ENCODE measurements around the gene YPEL1.

YPEL1 gene

DNA sequence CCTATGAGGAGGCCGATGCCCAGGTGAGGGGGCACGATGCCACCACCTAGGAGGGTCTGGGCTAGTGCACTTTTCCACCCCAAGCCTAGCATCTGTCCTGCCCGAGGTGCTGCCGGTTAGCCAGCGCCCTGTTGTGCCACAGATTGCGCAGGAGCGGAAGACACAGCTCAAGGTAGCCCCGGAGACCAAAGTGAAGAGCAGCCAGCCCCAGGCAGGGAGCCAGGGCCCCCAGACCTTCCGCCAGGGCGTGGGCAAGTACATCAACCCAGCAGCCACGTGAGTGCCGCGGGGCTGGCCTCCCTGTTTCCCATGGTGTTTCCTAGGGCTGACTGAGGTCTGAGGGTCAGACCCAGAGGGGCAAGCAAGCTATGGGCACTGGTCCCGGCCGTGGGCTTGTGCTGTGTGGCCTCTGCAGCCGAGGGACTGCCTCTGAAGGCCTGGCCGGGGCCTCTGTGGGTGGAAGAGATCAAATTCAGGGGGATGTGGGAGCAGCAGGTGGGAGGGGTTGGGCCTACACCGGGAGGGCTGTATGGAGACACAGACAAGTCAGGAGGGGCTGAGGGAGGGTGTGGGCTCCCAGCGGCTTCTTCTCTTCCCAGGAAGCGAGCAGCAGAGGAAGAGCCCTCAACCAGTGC is 40.7 kb downstream of the YPEL1 start:
- no peaks in the 10 kb centered on the region for H3K79me1 ChIP-seq (ENCODE audit: low read length)
- no peak overlapping the region for H2BK12ac ChIP-seq (ENCODE audit: low read length)
- no peak overlapping the region for H2BK5ac ChIP-seq (ENCODE audit: low read depth, low read length, poor library complexity)
- no peak overlapping the region for H3K4me2 ChIP-seq (ENCODE audit: low read length)
- no peaks in the 10 kb centered on the region for H3K4me1 ChIP-seq (ENCODE audit: control insufficient read depth in 1 of 2, insufficient read depth in 2 of 2, low read length in 2 of 2)
- H3K36me3 ChIP-seq (ENCODE audit: control insufficient read depth in 1 of 2, insufficient read depth in 2 of 2, low read length in 2 of 2): peaks cover 51 to 52% of the 10 kb centered on the region in 2 experiments
- H3K27me3 ChIP-seq (ENCODE audit: insufficient read depth, low read length): no peaks in the 10 kb centered on the region
- H3K9me3 ChIP-seq (ENCODE audit: insufficient read depth, low read depth, low read length): no peaks in the 10 kb centered on the region
- no peaks in the 10 kb centered on the region for H3K79me2 ChIP-seq (ENCODE audit: control insufficient read depth, insufficient read depth, low read length, poor library complexity)
- no peak overlapping the region for H2AK5ac ChIP-seq (ENCODE audit: low read length)
- H3K18ac ChIP-seq (ENCODE audit: low read length): no peak overlapping the region
- no peak overlapping the region for H2AFZ ChIP-seq (ENCODE audit: insufficient read depth, low read length, poor library complexity)
- H3K27ac ChIP-seq (ENCODE audit: low read depth, low read length): no peak overlapping the region
- no peak overlapping the region for H3K4me3 ChIP-seq (ENCODE audit: low read depth, low read length)
- no peak overlapping the region for H4K12ac ChIP-seq (ENCODE audit: low read depth, low read length)
- DNase-seq: no peak
- no peak overlapping the region for H4K8ac ChIP-seq (ENCODE audit: low read depth, low read length)
- H3K14ac ChIP-seq (ENCODE audit: low read length): no peak overlapping the region
- H4K91ac ChIP-seq (ENCODE audit: low read depth, low read length): no peak overlapping the region
- no peak overlapping the region for H3K23ac ChIP-seq (ENCODE audit: low read length)
- H3K4ac ChIP-seq (ENCODE audit: low read depth, low read length): no peak overlapping the region
- no peak overlapping the region for H3K9ac ChIP-seq (ENCODE audit: low read length)
- no CpG with 5 or more reads among the region's 20 CpGs for WGBS (ENCODE audit: extremely low coverage, insufficient coverage, insufficient read length)
- no peak overlapping the region for H2BK120ac ChIP-seq (ENCODE audit: insufficient read depth, low read length, poor library complexity)

DNA sequence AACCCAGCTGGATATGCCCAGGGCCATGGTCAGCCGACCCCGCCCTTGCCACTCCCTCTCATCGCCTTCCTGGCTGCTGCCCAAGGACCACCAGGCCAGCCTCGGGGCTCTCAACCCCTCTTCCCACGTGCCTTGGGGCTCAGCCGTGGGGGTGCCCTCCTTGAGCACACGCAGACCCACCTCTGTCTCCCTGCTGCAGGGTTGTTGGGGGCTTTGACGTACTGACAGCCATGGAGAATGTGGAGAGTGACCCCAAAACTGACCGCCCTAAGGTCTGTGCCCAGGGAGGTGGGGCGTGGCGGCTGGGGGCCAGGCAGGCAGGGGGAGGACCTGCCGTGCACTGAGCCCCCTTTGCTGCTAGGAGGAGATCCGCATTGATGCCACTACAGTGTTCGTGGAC is 41.2 kb downstream of the YPEL1 start:
- H3K18ac ChIP-seq (ENCODE audit: low read length): no peak overlapping the region
- no peak overlapping the region for H2BK12ac ChIP-seq (ENCODE audit: low read length)
- H3K4me3 ChIP-seq (ENCODE audit: low read depth, low read length): no peak overlapping the region
- H3K9ac ChIP-seq (ENCODE audit: low read length): no peak overlapping the region
- DNase-seq: no peak
- no peak overlapping the region for H4K91ac ChIP-seq (ENCODE audit: low read depth, low read length)
- H3K4ac ChIP-seq (ENCODE audit: low read depth, low read length): no peak overlapping the region
- H3K14ac ChIP-seq (ENCODE audit: low read length): no peak overlapping the region
- H3K27me3 ChIP-seq (ENCODE audit: insufficient read depth, low read length): no peaks in the 10 kb centered on the region
- H3K79me2 ChIP-seq (ENCODE audit: control insufficient read depth, insufficient read depth, low read length, poor library complexity): no peaks in the 10 kb centered on the region
- no peak overlapping the region for H4K8ac ChIP-seq (ENCODE audit: low read depth, low read length)
- no peaks in the 10 kb centered on the region for H3K9me3 ChIP-seq (ENCODE audit: insufficient read depth, low read depth, low read length)
- peaks cover 55 to 57% of the 10 kb centered on the region in 2 experiments for H3K36me3 ChIP-seq (ENCODE audit: control insufficient read depth in 1 of 2, insufficient read depth in 2 of 2, low read length in 2 of 2)
- no peaks in the 10 kb centered on the region for H3K79me1 ChIP-seq (ENCODE audit: low read length)
- H2AK5ac ChIP-seq (ENCODE audit: low read length): no peak overlapping the region
- H3K4me1 ChIP-seq (ENCODE audit: control insufficient read depth in 1 of 2, insufficient read depth in 2 of 2, low read length in 2 of 2): no peaks in the 10 kb centered on the region
- no peak overlapping the region for H3K4me2 ChIP-seq (ENCODE audit: low read length)
- no peak overlapping the region for H2BK5ac ChIP-seq (ENCODE audit: low read depth, low read length, poor library complexity)
- H2AFZ ChIP-seq (ENCODE audit: insufficient read depth, low read length, poor library complexity): no peak overlapping the region
- no peak overlapping the region for H3K27ac ChIP-seq (ENCODE audit: low read depth, low read length)
- H2BK120ac ChIP-seq (ENCODE audit: insufficient read depth, low read length, poor library complexity): no peak overlapping the region
- no CpG with 5 or more reads among the region's 14 CpGs for WGBS (ENCODE audit: extremely low coverage, insufficient coverage, insufficient read length)
- H4K12ac ChIP-seq (ENCODE audit: low read depth, low read length): no peak overlapping the region
- no peak overlapping the region for H3K23ac ChIP-seq (ENCODE audit: low read length)

DNA sequence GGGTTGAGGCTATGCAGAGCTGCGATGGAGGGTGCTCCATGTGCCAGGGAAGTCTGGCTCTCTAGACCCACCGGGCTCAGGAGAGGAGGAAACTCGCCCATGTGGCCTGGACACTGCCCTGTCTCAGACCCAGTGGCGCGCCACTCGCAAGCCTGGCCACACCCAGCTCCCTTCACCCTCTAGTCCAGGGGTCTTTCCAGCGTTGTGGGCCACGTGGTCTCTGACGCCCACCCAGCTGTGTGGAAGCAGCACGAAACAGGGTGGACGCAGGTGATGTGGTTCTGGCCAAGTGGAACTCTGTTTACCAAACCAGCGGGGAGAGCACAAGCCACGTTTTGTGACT is 41.6 kb downstream of the YPEL1 start:
- Histone ChIP-seq H4K8ac (ENCODE audit: low read depth, low read length) (no peak overlapping the region), H3K4me1 (ENCODE audit: control insufficient read depth in 1 of 2, insufficient read depth in 2 of 2, low read length in 2 of 2) (no peaks in the 10 kb centered on the region), H3K9me3 (ENCODE audit: insufficient read depth, low read depth, low read length) (no peaks in the 10 kb centered on the region), H3K23ac (ENCODE audit: low read length) (no peak overlapping the region), H3K9ac (ENCODE audit: low read length) (no peak overlapping the region), H3K4me3 (ENCODE audit: low read depth, low read length) (no peak overlapping the region), H2AFZ (ENCODE audit: insufficient read depth, low read length, poor library complexity) (no peak overlapping the region), H4K91ac (ENCODE audit: low read depth, low read length) (no peak overlapping the region), H3K79me1 (ENCODE audit: low read length) (no peaks in the 10 kb centered on the region), H3K36me3 (ENCODE audit: control insufficient read depth in 1 of 2, insufficient read depth in 2 of 2, low read length in 2 of 2) (peaks cover 55 to 59% of the 10 kb centered on the region in 2 experiments), H3K27ac (ENCODE audit: low read depth, low read length) (no peak overlapping the region), H3K18ac (ENCODE audit: low read length) (no peak overlapping the region), H2BK5ac (ENCODE audit: low read depth, low read length, poor library complexity) (no peak overlapping the region), H2BK12ac (ENCODE audit: low read length) (no peak overlapping the region), H3K79me2 (ENCODE audit: control insufficient read depth, insufficient read depth, low read length, poor library complexity) (no peaks in the 10 kb centered on the region), H4K12ac (ENCODE audit: low read depth, low read length) (no peak overlapping the region), H2AK5ac (ENCODE audit: low read length) (no peak overlapping the region), H3K27me3 (ENCODE audit: insufficient read depth, low read length) (no peaks in the 10 kb centered on the region), H3K14ac (ENCODE audit: low read length) (no peak overlapping the region), H2BK120ac (ENCODE audit: insufficient read depth, low read length, poor library complexity) (no peak overlapping the region), H3K4me2 (ENCODE audit: low read length) (no peak overlapping the region), H3K4ac (ENCODE audit: low read depth, low read length) (no peak overlapping the region)
- no CpG with 5 or more reads among the region's 13 CpGs for WGBS (ENCODE audit: extremely low coverage, insufficient coverage, insufficient read length)
- DNase-seq: no peak

DNA sequence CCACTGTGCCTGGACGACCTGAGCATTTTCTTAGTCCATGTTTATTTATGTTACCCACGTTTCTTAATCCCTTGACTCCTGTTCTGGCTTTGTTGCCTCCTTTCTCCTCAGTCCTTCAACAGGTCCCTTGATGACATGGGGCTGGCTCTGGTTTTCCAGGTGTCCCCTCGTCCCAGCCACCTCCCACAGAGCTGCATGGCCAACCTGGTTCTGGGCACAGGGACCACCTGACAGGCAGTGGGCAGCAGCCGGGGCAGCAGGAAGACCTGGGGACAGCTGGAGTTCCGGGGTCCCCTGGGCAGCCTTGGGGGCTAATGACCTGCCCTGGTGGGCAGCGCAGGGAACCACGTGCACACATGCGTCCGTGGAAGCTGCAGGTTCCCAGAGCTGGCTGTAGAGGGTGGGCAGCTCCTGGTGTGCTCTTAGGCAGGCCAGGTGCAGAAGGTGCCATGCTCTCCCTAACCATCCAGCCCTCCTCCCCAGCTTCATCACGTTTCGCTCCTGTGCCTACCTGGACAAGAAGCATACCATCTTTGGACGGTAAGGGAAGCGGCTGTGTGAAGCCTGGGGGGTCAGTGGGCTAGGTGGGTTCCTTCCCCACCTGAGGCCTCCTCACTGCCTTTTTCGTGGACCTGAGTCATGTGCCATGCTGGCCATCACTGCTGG is 42.1 kb downstream of the YPEL1 start:
- Histone ChIP-seq H3K18ac (ENCODE audit: low read length) (no peak overlapping the region), H4K8ac (ENCODE audit: low read depth, low read length) (no peak overlapping the region), H3K23ac (ENCODE audit: low read length) (no peak overlapping the region), H3K4ac (ENCODE audit: low read depth, low read length) (no peak overlapping the region), H3K27me3 (ENCODE audit: insufficient read depth, low read length) (no peaks in the 10 kb centered on the region), H3K9ac (ENCODE audit: low read length) (no peak overlapping the region), H3K27ac (ENCODE audit: low read depth, low read length) (no peak overlapping the region), H2AFZ (ENCODE audit: insufficient read depth, low read length, poor library complexity) (no peak overlapping the region), H3K4me3 (ENCODE audit: low read depth, low read length) (no peak overlapping the region), H2BK5ac (ENCODE audit: low read depth, low read length, poor library complexity) (no peak overlapping the region), H3K4me2 (ENCODE audit: low read length) (no peak overlapping the region), H2BK12ac (ENCODE audit: low read length) (no peak overlapping the region), H3K4me1 (ENCODE audit: control insufficient read depth in 1 of 2, insufficient read depth in 2 of 2, low read length in 2 of 2) (no peaks in the 10 kb centered on the region), H3K79me2 (ENCODE audit: control insufficient read depth, insufficient read depth, low read length, poor library complexity) (no peaks in the 10 kb centered on the region), H4K91ac (ENCODE audit: low read depth, low read length) (no peak overlapping the region), H3K14ac (ENCODE audit: low read length) (no peak overlapping the region), H2AK5ac (ENCODE audit: low read length) (no peak overlapping the region), H3K79me1 (ENCODE audit: low read length) (no peaks in the 10 kb centered on the region), H3K9me3 (ENCODE audit: insufficient read depth, low read depth, low read length) (no peaks in the 10 kb centered on the region), H2BK120ac (ENCODE audit: insufficient read depth, low read length, poor library complexity) (no peak overlapping the region), H4K12ac (ENCODE audit: low read depth, low read length) (no peak overlapping the region), H3K36me3 (ENCODE audit: control insufficient read depth in 1 of 2, insufficient read depth in 2 of 2, low read length in 2 of 2) (peaks cover 59 to 64% of the 10 kb centered on the region in 2 experiments)
- no peak for DNase-seq
- no CpG with 5 or more reads among the region's 14 CpGs for WGBS (ENCODE audit: extremely low coverage, insufficient coverage, insufficient read length)
